Measurements from ENCODE around the gene NBAS.
"Not testable (repeated sequence)": the region's sequence is repeated elsewhere in the genome, so short reads cannot be mapped to it uniquely, and the experiment has no call there.

NBAS gene

DNA sequence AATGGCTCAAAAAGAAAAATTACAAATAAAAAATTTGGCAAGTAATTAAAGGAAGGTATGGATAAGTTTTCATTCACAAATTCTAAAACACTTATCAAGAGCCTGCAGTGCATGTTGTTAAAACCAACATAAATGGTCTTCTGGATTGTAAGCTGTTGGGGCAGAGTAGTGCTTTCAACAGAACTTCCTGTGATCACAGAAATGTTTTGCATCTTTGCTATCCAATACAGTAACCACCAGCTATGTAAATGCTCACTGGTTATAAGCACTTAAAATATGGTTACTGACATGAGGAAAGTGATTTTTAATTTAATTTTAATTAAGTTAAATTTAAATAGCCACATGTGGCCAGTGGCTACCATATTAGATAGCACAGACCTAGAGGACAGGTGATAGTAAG, 133.1 kb downstream of the NBAS start:
- no peak for DNase-seq (ENCODE audit: low read depth in 2 of 3, low spot score in 2 of 3)

DNA sequence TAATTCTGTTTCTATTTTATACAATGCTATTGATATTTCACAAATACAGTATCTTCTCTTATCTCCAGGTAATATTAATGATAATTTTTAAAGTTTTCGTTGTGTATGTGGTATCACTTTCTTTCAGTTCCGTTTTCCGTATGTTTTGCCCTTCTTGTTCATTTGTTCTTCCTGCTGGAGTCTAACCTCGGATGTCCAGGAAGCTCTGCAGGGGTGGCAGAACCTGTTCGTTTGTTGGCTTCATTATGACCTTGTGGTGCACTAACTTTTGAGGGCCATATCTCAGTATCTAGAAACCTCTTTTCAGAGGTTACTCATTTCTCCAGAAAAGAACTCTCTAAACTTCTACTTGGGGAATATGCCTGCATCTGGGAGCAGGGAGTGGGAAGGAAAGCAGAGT, 134.5 kb downstream of the NBAS start:
- DNase-seq (ENCODE audit: low read depth in 2 of 3, low spot score in 2 of 3): no peak

DNA sequence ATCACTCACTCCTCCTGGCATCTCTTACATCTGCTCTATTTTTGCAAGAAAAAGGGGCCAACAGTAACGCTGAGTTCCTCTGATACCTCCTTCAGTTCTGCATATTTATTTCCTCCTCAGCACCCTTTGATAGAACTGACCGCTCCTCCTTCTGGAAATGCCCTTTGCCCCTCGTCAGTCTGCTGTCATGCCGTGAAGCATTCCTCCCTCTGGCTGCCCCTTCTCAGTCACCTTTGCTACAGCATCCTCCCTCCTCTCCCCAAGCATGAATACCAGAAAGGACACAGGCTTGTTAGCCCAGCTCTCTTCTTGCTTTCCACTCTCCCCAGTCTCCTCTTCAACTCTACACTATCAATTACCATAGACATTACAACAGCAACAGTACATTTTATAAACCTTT, 135.4 kb downstream of the NBAS start:
- DNase-seq (ENCODE audit: low read depth in 2 of 3, low spot score in 2 of 3): no peak

DNA sequence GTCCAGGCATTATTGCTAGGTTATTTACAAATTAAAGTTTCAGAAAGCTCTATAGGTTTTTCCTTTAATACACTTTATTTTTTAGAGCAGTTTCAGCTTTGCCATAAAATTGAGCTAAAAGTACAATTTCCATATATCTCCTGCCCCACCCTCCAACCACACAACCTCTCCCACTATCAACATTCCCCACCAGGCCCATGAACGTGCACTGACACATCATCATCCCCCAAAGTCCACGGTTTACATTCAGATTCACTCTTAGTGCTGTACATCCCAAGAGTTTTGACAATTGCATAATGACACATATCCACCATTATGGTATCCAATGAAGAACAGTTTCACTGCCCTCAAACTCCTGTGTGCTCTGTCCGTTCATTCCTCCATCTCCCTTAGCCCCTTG, 139.4 kb downstream of the NBAS start:
- DNase-seq (ENCODE audit: low read depth in 2 of 3, low spot score in 2 of 3): no peak

DNA sequence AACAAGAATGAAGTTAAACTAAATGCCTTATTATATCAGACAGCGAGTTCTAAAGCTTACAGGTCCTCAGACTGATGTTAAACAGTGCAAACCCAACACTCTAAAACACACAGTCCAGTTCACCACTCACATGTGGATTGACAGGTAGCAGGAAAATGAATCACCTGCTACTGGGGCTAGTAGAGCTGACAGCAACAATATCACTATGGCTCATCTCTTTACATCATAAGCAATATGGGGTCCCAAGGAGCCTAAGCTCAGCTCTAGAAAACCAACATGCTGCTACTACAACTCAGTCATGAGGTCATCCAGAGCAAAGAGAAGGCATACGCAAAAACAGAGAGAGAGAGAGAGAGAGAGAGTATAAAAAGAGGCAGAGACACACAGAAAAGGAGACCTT, 145.4 kb downstream of the NBAS start:
- DNase-seq (ENCODE audit: low read depth in 2 of 3, low spot score in 2 of 3): no peak

DNA sequence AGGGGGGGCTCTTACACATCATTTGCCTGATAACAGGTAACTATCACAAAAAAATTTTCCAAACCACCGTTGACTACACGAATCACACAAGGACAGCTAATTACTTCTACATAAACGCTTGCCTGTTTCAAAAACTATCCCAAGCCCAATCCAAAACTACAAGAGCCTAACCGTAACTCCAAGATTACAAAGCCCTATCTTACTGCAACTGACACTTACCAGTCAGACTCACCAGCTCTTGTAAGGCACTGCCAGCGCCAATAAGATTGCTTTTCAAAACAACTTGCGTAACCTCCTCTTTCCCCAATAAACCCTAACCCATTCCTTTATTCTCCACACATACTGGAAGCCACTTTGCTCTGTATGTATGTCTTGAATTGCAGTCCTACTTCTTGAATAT, 148.4 kb downstream of the NBAS start:
- DNase-seq (ENCODE audit: low read depth in 2 of 3, low spot score in 2 of 3): no peak

DNA sequence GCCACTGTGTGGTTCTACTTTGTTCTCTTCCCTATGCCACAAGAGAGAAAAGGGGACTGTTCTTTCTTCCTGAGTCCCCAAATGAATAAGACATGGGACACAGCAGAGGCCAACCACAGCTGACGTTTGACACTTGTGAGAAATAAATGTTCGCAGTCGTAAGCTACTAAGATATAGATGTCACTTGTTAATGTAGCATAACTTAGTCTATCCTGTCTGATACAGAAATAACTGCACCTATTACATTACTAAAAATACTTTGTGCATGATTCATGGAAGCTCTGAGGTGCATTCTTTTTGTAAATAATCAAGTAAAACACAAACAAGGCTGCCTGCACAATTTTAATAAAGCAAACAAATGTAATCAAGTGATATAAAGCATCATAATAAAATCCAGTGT, 148.8 kb downstream of the NBAS start:
- no peak for DNase-seq (ENCODE audit: low read depth in 2 of 3, low spot score in 2 of 3)

DNA sequence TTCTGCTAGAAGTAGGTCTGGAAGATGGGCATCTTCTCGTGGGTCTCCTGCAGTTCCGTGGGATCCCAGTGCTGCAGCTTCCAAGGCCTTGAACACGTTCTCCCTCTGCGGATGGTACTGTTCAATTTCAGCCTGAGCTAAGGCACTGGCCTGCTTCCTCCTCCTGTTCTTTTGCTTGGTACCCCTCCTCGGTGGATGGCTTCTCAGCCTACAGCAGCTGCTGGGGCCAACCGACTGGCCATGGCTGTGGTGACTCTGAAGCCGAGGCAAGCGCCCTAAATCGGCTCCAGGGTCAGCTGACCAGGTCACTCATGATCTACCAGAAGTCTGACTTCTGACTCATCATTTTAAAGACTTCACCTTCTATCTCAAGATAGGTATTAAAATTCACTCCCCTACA, 150.2 kb downstream of the NBAS start:
- DNase-seq (ENCODE audit: low read depth in 2 of 3, low spot score in 2 of 3): no peak

DNA sequence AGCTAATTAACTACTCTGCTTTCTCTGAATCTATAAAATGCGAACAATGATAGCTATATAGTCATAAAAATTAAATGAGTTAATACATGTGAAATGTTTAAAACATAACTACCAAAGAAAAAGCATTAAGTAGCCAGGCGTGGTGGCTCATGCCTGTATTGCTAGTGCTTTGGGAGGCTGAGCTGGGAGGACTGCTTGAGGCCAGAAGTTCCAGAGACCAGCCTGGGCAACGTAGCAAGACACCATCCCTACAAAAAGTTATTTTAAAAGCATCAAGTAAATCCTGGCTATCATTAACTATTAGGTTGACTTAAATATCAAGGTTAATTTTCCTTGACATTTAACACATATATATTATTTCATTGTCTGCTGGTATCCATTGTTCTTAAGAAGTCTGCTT, 152.4 kb downstream of the NBAS start:
- no peak for DNase-seq (ENCODE audit: low read depth in 2 of 3, low spot score in 2 of 3)

DNA sequence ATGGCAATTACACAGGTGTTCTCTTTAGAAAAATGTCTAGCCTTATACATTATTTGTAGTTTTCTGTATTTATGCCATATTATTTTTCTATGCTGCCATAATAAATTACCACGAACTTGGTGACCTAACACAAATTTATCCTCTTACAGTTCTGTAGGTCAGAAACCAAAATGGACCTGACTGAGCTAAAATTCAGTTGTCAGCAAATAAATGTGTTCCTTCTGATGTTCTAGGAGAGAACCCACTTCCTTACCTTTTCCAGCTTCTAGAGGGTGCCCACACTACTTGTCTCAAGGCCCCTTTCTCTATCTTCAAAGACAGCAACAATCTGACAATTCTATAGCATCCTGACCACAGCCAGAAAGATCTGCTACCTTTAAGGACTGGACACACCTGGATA, 153.5 kb downstream of the NBAS start:
- no peak for DNase-seq (ENCODE audit: low read depth in 2 of 3, low spot score in 2 of 3)

DNA sequence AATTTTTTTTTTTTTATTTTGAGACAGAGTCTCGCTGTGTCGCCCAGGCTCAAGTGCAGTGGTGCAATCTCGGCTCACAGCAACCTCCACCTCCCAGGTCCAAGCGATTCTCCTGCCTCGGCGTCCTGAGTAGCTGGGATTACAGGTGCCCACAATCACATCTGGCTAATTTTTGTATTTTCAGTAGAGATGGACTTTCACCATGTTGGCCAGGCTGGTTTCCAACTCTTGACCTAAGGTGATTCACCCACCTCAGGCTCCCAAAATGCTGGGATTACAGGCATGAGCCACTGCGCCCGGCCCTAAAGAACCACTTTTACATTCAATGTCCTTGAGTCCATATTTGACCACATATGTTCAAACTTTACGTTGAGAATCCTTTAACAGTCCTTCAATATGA, 156.6 kb downstream of the NBAS start:
- not testable (repeated sequence) for DNase-seq (ENCODE audit: low read depth in 2 of 3, low spot score in 2 of 3)

DNA sequence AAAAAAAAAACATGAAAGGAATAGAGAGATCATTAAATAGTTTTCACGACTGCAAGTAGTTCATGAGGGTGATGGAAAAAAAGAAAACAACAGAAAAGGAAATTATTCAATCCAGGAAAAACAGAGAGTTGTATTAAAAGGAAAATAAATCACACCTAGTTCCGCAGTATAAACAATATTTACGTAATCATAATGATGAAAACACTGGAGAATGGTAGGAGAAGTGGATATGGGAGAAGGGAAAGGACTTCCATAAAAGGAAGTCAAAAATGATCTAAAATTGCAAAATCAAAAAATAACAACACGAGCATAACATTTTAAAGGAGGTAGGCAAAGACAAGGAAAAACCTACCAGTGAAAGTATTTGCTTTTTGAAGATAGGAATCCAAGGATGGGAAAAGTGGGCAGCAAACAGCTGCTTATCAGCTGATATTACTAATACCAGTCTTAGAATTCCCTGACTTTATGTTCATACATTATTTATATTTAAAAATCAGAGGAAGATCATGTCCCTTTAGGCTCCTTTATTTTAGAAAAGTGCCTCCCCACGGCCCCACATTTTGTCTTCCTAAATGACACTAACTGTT, 160.8 kb downstream of the NBAS start:
- no peak for DNase-seq (ENCODE audit: low read depth in 2 of 3, low spot score in 2 of 3)

DNA sequence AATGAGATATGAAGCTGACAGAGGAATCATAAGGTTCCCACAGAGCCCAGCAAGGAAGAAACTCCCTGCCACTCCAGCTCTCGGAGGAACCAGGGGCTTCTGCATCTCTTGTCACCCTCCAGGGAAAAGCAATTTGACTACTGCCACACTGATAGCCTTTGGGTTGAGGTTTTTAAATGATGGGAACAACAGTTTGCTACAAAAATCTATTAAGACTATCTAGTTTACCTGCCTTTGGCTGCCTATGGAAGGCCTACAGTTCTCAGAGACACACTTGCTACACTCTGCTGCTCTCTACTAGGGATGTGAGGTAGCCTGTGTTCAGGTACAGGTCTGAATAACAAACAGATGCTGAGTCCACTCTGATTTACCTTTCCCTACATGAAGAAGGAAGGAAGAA, 161.9 kb downstream of the NBAS start:
- DNase-seq (ENCODE audit: low read depth in 2 of 3, low spot score in 2 of 3): no peak

DNA sequence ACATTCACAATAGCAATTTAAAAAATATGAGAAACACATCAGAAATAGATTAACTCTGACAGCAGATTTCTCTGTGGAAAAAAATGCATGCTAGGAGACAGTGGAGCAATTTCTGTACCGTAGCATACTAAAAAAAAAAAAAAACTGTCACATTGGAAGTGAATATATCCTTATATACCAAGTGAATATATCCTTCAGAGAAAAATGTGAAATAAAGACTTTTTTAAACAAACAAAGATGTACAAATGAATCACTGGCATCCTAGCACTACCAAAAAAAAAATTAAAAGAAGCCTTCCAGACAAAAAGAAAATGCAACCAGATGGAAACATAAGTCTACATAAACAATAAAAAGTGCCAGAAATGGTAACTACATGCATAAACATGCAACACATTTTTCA, 169.4 kb downstream of the NBAS start:
- DNase-seq (ENCODE audit: low read depth in 2 of 3, low spot score in 2 of 3): no peak

DNA sequence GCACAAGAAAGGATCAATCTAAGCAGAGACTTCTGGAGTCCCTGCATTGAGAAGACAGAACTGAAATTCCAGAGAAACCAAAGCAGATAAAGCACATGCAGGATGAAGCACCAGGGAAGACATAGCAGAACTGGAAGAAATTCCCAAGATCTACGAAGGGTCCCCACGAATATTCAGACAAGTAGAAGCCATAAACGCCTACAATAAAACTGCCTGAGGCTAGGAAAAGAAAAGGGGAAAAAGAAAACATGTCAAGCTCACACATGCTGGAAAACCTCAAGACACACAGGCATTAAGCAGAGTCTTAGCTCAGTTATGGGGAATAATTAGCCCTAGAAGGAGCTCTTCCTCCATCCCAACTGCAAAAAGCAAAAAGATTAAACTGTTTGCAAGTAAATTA, 171.2 kb downstream of the NBAS start:
- no peak for DNase-seq (ENCODE audit: low read depth in 2 of 3, low spot score in 2 of 3)

DNA sequence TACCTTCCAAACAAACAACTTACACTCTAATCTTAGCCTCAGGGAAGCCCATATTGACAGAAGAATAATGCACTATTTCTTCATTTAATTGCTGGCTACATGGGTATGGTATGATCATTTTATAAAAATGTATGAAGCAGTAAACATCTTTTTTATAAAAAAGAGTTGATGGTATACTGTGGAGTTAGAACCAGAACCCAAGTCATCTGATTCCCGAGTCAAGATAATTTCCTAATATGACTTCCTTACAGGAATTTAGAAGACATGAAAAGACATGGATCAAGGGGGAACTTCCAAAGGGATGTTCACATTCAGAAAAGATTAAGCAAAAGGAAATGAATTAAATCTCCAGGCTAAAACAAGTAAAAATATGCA, 171.8 kb downstream of the NBAS start:
- DNase-seq (ENCODE audit: low read depth in 2 of 3, low spot score in 2 of 3): no peak

DNA sequence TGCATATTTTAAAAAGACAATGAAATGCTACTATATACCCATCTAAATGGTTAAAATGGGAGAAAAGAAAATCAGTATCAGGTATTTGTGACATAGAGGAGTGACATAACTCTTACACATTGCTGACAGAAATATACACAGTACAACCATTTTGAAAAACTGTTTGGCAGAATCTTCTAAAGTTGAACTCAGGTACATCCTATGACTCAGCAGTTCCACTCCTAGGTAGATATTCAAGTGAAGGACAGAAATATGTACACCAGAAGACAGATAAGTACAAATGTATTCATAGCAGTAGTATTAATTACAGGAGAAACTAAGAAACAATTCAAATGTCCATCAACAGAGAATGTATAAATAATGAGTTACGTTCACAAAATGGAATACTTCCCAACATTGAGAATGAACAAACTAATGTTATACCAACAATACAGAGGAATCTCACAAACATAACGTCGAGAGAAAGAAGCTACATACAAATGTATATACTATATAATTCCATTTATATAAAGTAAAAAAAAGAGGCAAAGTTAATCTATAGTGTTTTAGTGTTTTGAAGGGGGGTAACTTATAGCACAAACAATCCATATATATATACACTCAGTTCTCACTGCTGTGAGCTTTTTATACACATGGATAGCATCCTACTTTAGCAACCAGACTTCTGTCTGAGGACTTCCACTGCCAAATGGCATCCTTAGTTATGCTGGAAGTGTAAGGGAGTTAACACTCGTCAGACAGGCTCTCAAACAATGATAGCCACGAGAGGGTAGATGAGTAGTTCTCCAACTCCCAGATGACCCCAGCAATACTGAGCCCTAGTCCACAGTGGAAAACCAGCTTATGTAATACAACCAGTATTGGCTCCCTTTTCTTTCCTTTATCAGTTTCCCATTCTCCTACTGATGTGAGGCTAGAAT, 172.5 kb downstream of the NBAS start:
- no peak for DNase-seq (ENCODE audit: low read depth in 2 of 3, low spot score in 2 of 3)

DNA sequence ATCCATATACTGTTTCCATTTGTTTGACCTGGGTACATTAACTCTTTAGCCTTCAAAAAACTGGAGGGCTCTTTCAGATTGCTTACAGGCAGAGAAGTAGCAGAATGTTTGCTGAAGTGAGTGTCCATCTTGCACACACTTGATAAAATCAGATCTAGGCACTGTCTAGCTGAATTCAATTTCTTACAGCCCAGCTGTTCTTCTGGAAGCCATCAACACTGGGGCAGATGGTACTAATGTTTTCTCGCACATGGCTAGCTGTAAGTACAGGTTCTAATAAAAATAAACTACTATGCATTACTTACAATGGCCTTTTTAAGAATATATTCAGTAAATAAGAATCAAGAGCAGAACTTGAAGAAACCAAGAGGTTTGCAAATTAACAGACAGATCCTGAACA, 175.9 kb downstream of the NBAS start:
- DNase-seq (ENCODE audit: low read depth in 2 of 3, low spot score in 2 of 3): no peak

DNA sequence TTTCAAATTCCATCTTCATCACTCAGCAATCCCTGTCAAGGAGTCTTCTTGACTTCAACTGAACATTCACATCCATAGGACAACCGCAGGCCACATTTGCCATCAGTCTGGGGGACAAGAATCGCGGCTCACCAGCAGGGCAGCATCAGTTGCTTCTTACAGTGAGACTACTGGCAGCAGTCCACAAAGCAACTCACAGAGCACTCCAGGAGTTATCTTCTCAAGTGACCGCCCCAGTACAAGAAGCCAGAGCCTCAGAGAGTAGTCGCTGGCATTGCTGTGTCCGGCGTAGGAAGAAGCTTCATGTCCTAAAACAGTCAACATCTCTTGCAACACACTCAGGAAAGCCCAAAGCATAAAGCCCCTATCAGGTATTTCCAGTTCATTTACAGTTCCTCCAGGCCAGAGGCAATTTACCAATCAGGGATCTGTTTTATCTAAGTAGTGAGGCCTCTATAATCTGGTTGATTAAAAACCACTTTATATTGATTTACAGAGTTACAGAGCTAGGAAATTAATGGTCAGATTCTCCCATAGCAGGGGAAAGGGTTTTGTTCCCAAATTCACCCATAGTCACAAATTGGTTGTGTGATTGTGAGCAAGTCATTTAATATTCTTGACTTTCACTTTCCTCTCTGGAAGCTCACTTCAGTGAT, 177.3 kb downstream of the NBAS start:
- DNase-seq (ENCODE audit: low read depth in 2 of 3, low spot score in 2 of 3): no peak

DNA sequence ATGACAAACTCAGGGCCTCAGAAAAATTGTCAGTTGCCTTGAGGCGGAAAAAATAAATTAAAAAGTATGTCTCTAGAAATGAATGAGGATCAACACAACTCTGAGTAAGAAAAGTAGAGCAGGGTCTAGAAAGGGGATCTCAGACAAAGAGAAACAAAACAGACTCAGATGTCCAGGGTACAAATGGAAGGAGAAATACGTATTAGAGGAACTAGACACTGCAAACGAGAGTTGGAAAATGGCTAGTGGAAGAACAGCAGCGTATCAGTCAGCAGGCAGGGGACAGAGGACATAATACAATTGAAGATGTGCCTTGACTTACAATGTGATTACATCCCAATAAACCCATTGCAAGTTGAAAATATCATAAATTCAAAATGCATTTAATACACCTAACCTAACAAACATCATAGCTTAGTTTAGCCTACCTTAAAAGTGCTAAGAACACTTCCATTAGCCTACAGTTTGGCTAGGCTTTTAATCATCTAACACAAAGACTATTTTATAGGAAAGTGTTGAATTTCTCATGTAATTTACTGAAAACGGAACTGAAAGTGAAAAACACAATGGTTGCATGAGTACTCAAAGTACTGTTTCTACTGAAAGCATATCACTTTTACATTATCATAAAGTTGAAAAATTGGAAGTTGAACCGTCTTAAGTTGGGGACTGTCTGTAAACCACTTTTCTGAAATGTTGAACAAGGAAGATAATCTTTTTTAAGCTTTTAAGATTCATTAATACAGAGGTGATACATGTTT, 182.8 kb downstream of the NBAS start:
- no peak for DNase-seq (ENCODE audit: low read depth in 2 of 3, low spot score in 2 of 3)

DNA sequence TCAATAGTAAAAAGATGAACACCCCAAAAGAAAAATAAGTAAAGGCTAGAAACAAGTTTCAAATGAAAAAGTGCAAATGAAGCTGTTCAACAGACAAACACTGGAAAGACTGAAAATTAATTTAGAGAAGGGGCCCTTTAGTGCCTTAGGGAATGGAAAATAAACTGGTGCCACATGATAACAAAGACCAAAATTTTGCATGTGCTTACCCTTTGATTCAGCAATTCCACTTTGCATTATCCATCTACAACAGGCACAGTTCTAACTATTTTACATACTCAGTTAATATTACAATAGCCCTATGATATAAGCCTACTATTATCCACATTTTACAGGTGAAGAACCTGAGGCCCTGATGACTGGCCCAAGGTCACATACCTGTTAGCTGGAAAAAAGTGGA, 183.9 kb downstream of the NBAS start:
- no peak for DNase-seq (ENCODE audit: low read depth in 2 of 3, low spot score in 2 of 3)

DNA sequence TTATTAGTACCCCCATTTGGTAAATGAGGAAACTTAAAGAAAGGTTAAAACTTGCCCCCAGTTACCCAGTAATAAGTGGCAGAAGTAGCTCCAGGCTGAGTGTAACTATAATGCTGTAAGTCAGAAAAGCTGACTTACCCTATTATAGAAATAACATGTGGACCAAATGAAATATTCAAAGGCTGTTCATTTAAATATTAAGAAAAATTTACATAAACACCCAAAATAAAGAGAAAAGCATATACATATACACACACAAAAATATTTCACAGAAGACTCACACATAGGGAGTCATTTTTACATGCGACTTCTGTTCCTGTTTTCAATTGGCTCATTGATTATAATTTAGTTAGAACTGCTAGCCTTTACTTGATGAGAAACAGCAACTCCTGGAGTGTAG, 189.1 kb downstream of the NBAS start:
- DNase-seq (ENCODE audit: low read depth in 2 of 3, low spot score in 2 of 3): no peak
